SKM-1 treated with dmso at 0.1 percent for 144 hours (cell line): ENCODE measurements around the gene PIP4K2B.

Experiments used
- DNase-seq: peaks from one replicate; lab custom pipeline; 2025; ENCODE audit not compliant: unreplicated experiment; lab: John Stamatoyannopoulos, UW

PIP4K2B gene

DNA sequence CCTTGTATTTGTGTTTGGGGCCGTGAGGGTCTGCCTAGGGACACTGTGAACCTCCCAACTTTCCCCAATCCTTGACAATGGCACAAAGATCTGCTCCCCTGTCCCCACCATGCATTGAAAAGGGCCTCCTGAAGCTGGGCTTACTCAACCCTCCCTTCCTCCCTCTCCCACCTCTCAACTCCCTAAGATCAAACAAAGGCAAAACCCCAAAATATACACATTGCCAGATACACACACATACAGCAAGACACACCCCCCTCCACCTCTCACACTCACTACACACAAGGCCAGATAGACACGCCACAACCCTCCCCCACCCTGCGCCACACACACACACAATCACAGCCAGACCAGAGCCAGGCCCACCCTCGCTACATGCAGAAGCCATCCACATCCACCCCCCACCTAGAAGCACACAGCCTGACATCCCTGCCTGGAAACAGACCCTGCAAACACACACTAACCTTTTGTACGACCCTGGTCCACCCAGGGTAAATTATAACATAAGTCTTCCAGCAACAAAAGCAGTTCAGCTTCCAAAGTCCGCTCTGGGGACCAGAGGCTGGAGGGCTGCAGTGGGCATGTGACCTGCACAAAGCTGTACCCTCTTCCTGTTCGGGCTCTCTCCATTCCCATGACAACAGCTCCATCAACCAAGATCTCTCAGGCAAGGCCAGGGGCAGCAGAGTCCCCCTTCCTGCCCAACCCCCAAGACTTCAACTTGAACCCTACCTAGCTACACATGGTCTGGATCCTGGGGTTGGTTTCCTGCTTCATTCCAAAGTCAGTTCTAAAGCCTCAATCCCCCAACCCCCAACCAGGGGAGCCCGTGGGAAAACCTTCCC is 53.1 kb downstream of the PIP4K2B start:
- no peak for DNase-seq

DNA sequence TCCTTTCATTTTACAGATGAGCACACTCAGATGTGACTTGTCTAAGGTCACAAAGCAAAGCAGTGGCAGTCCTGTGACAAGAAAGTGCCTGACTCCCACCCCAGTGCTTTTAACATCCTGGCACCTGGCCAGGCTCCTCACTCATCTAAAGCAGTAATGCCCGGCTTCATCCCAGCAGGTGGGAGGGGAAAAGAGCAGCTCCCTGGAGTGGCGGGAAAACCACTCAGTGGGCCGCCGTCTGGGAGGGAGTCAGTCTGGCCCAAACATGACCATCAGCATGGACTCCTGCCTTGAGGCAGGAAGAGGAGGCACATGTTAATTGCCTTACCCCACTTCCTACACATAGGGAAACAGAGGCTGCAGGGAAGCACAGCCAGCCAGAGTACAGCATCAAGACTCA is 53.8 kb downstream of the PIP4K2B start:
- DNase-seq: no peak

DNA sequence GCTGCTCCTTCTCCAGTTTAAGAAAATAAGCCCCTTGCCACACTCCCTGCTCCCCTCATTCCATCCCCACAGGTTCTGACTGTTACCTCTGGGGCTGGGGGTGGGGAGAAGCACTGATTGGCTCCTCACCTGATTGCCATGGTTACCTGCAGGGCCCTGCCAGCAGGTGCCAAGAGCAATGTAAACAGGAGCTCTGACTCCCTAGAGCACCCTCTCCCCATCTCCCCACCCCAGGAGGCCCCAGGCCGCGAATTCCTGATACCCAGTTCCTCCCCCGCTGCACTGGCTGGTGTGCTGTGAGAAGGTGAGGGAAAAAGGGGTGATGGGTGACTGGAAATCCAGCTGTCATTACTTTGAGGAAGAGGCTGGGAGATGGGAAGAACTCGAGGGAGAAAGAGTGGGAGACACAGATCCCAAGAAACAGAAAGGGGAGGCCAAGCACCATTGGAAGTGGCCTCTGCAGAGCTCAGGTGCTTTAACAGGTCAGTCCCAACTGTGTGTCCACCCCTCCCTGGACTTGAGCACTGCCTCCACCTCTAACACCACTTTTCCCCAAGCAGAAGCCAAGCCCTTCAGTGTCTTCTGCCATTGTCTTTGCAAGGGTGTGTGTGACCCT is 55.7 kb downstream of the PIP4K2B start:
- DNase-seq: no peak

- DNase-seq: no peak
Measured at GRCh38 chr17:38742411-38743308, 56.7 kb downstream of the PIP4K2B start.

DNA sequence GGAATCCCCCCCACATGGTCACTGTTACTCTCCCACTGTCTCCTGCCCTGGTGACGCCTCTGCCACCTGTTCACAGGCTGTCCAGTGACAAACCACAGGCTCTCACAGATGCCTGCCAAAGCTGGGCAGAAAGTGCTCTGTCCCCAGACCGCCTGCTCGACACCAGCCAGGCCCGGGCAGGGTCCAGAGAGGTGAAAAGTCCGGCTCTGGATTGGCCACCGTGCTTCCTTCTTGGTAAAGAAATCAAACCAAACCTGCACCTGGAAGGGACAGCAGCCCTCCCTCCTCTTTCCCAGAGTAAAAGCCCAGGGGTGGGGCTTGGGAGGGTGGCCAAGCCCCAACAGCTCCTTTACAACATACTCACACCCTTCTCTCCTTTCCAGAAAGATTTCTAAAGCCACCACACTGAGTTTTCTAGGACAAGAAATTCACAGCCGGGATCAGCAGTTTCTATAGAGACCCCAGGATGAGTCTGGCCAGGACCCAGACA is 57.4 kb downstream of the PIP4K2B start:
- DNase-seq: no peak

- no peak for DNase-seq
Measured at GRCh38 chr17:38741461-38741860, 57.9 kb downstream of the PIP4K2B start.

DNA sequence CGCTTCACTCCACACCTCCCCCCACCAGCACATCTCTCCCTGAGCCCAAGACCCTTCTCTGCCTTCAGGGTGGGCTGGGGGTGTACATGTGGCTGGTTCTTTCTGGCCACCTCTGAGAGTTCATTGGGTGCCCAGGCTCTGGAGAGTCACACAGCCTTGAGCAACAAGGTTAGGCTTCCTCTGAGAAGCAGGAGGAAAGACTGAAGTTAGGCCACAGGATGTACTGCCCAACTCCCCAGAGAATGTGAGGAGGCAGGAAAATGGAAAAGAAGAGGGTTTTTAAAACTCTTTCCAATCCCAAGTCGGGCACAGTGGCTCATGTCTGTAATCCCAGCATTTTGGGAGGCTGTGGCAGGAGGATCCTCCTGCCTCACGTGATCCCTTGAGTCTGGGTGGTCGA is 58.5 kb downstream of the PIP4K2B start:
- DNase-seq: no peak

- no peak for DNase-seq
Measured at GRCh38 chr17:38740044-38740443, 59.3 kb downstream of the PIP4K2B start.

GRCh38 chr17:38739305-38739704 is 60.1 kb downstream of the PIP4K2B start:
- DNase-seq: no peak

- no peak for DNase-seq
Measured at GRCh38 chr17:38738686-38739085, 60.7 kb downstream of the PIP4K2B start.

DNA sequence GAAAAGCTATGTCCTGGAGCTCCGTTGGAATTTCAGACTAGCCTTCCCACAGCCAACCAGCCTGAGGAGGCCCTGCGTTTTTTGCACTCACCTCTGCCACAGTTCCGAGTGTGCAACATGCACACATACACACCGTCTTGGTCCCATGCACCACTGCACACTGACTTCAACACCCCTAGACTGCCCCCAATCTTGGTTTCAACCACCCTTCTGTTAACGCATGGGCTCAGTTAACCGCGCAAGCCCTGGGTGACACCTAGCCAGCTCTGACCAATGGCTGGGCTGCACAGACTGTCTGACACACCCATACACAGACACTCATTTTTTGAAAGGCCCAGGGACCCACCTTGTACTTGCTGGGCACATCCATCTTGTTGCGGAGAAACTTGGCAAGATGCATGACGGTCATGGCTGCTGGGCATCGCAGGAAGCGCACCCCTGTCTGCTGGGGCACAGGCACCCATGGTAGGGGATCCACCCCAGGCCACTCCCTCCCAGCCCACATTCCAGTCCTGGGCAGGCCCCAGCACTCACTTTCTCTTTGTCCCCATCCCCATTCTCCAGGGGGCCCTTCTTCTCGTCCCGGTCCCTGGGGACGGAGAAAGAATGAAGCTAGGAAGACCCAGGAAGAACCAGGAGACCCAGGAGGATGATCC is 61.2 kb downstream of the PIP4K2B start:
- no peak for DNase-seq

DNA sequence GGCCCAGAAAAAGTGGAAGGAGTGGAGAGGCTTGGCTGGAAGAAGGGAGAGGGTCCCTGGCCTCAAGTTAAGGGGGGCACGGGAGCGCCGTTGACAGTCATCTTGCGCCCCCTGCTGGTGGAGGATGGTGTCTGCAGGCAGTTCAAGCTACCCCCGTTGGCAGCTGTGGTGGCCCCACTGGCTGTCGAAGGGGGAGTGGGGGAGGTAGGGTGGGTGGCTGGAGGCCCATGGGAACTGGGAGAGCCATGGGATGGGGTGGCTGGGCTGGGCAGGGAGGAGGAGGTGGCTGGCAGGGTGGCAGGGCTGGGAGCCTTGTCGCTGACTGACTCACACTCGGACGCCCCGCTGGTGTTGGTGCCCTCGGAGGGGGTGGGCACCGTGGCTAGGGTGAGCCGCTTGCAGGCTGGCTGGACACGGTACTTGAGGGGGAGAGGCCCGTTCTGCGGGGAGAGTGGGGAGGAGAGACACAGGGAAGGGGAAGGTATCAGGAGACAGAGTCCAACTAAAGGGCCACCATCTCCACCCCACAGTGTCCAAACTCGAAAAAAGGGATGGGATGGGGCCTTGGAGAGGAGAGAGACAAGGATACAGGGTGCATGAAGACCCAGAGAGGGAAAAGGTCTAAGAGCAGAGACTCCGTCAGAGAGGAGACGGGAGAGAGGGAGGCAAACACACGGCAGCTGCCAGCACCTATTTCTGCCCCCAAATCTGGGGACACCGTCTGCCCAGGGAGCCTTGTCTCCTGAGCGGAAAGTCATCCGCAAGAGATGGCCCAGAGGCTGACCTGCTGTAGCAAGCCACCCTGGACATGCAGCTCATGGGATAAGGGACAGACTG is 64.0 kb downstream of the PIP4K2B start:
- DNase-seq: no peak

DNA sequence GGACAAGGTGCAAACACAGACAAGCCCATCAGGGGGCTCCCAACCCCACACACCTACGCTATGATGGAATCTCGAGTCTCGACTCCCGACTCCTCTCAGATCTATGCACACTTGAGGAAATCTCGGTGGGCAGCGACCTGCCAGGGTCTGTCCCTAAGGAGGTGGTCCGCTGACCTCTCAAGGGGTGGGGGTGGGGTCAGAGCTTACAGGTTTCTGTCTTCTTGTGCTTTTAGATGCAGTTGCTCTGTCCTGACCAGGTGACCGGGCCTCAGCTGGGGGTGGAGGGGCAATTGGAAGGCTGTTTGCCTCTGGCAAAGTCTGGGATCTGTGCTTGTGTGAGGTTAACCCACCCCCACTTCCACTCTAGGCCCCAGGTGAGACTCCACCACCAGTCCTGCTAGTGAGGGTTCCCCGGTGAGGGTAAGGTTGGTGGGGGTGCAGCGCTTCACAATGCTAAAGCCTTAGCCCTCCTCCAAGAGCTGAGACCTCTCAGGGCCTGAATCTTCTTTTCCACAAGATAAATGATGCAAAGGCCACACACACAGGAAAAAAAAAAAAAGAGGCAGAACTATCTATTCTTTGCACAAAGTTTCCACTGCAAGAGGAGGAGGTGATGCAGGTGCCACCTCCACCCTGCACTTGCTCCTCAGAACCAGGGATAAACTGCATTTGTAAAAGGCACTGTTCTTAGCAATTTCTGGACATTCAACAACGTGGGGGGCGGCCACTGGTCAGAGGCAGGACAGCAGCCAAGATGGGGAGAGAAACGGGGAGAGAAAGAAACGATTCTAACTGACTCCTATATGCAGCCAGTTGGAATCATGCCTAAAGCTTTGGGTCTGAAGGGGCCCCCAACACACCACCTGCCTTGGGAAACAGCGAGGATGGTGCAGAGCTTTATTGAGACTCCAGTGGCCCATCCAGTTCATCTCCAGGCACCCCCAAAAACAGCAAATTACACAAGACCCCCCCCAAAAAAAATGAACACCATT is 65.1 kb downstream of the PIP4K2B start:
- DNase-seq: peak; percentile 10

DNA sequence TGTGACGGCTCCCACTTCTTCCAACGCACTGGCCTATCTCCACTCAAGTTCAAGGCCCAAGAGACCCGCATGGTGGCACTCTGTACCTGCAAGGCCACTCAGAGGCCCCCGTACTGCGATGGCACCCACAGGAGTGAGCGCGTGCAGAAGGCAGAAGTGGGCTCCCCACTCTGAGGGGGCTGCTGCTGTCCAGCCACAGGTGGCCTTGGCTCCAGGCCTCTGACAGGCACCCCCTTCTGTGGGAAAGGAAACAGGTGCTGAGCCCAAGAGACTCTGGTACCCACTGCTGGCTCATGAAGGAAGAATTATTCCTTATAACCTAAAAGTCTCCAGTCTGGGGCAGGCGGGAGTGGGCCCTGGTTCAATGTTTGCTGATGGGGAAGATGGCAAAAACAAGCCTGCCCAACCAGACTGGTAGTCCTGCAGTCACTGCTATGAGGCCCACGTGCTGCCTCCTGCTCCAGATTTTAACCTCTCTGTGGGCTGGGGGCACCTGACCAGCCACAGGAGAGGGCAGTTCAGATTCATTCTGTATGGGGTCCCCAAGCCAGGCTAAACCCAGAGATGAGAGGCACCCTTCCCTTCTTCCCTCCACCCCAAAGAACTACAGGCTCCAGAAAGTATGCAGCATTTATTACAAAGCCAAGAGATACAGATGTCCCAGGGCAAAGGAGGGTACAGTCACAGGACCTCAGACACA is 65.9 kb downstream of the PIP4K2B start:
- DNase-seq: no peak

DNA sequence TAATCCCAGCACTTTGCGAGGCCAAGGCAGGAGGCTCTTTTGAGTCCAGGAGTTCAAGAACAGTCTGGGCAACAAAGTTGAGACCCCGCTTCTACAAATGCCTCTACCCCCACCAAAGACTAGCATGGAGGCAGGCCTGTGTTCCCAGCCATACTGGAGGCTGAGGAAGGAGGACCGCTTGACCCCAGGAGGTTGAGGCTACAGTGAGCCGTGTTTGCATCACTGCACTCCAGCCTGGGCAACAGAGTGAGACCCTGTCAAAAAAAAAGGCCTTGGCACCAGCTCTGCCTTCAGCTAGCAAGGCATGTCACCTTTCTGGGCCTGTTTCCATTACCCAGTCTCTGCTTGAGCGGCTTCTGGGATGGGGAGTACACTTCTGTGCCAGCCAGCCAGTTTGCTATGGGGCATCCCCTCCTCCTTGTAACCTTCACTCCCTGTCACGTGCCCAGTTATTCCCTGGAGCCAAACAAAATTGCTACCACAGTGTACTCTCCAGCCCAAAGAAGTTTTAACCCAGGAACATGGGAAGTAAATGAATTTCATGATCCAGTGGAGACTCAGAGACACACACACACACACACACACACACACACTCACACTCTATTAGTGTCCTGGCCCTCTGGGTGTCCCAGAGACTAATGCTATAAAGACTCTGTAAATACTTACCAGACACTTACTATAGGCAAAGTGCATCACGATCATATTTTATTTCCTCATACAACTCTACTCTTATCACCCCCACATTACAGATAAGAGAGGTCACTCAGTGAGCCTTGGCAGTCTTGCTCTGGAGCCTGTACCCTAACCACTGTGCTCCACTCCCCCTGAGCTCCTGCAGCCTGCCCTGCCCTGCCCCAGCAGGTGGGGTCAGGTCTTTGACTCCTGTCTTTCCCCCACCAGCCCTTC is 66.7 kb downstream of the PIP4K2B start:
- no peak for DNase-seq

GRCh38 chr17:38731526-38732294 is 67.6 kb downstream of the PIP4K2B start:
- DNase-seq: no peak
